PC-3 (cell line): ENCODE measurements around the gene ZFP92. TPM values are rescaled to one million over a fixed set of nuclear protein-coding genes. Genes with fewer than 3 reads are reported as not detected.

Experiments
- ATAC-seq: fragments of 200-7000 bp; cut with Tn5 transposase; 2 replicates; pipeline ENCODE4 v1.9.1; 2020; ENCODE audit warnings: mild to moderate bottlenecking, moderate library complexity
- BruUV-seq: library from RNA; stranded (reverse); fragments of 400-500 nt; replicated peaks from 2 replicates; lab custom pipeline; 2021; lab: Mats Ljungman, UMichigan
- CTCF ChIA-PET: fragments of 300-600 bp; sonication (Branson Sonifier 250); formaldehyde crosslinking; loops from one replicate; lab custom pipeline; 2022; ENCODE audit warnings: antibody characterized with exemption; lab: Charles Lee
- POLR2A ChIA-PET: fragments of 300-600 bp; sonication (Branson Sonifier 250); formaldehyde crosslinking; loops from one replicate; lab custom pipeline; 2022; ENCODE audit warnings: antibody characterized with exemption; ENCODE audit not compliant: unreplicated experiment; lab: Charles Lee
- DNase-seq: peaks from one replicate; pipeline ENCODE4 v3.0.0-alpha.2; 2015
- H2AFZ ChIP-seq: fragments of 300-600 bp; sonication (generic); 2 replicates; pipeline ENCODE4 v1.6.0; 2016; ENCODE audit warnings: antibody characterized with exemption, low read length
- H3F3A ChIP-seq: fragments of 300-600 bp; sonication (generic); one replicate; pipeline ENCODE4 v1.6.0; 2017; ENCODE audit warnings: antibody characterized with exemption, low read length, control low read depth, mild to moderate bottlenecking; ENCODE audit not compliant: unreplicated experiment
- H3K27ac ChIP-seq: fragments of 300-600 bp; sonication (generic); 2 replicates; pipeline ENCODE4 v1.5.1; 2016; ENCODE audit warnings: mild to moderate bottlenecking, low read length
- H3K27me3 ChIP-seq: fragments of 300-600 bp; sonication (generic); 2 replicates; pipeline ENCODE4 v1.6.1; 2016; ENCODE audit warnings: low read length, mixed read lengths
- H3K36me3 ChIP-seq: fragments of 300-600 bp; sonication (generic); 2 replicates; pipeline ENCODE4 v1.6.1; 2016; ENCODE audit warnings: low read depth, mixed run types, low read length, mixed read lengths
- H3K4me1 ChIP-seq: fragments of 300-600 bp; sonication (generic); 2 replicates; pipeline ENCODE4 v1.5.1; 2016; ENCODE audit warnings: low read length; ENCODE audit not compliant: insufficient read depth
- H3K4me2 ChIP-seq: fragments of 300-600 bp; sonication (generic); 2 replicates; pipeline ENCODE4 v1.6.0; 2016; ENCODE audit warnings: low read length
- H3K4me3 ChIP-seq: fragments of 300-600 bp; sonication (generic); 2 replicates; pipeline ENCODE4 v1.5.1; 2016; ENCODE audit warnings: mild to moderate bottlenecking, low read length, mixed read lengths
- H3K79me2 ChIP-seq: fragments of 300-600 bp; sonication (generic); 2 replicates; pipeline ENCODE4 v1.6.1; 2017; ENCODE audit warnings: low read length, mixed read lengths
- H3K9ac ChIP-seq: fragments of 300-600 bp; sonication (generic); 2 replicates; pipeline ENCODE4 v1.6.0; 2016; ENCODE audit warnings: mild to moderate bottlenecking, low read length
- H3K9me2 ChIP-seq: fragments of 300-600 bp; sonication (generic); replicated peaks from 2 replicates; pipeline ENCODE4 v1.6.1; 2016; ENCODE audit warnings: mixed run types, low read length, mixed read lengths
- H3K9me3 ChIP-seq: fragments of 300-600 bp; sonication (generic); 2 replicates; pipeline ENCODE4 v1.6.1; 2016; ENCODE audit warnings: low read length, mixed read lengths
- H4K20me1 ChIP-seq: fragments of 300-600 bp; sonication (generic); 2 replicates; pipeline ENCODE4 v1.6.1; 2016; ENCODE audit warnings: low read length, mixed read lengths
- CTCF ChIP-seq: fragments of 300-600 bp; sonication (generic); conservative IDR thresholded peaks from 2 replicates; pipeline ENCODE4 v1.5.1; 2017; ENCODE audit warnings: antibody characterized with exemption, low read depth, mild to moderate bottlenecking, low read length
- EZH2 ChIP-seq: fragments of 300-600 bp; sonication (generic); IDR thresholded peaks from one replicate; pipeline ENCODE4 v1.6.1; 2017; ENCODE audit warnings: antibody characterized with exemption, mild to moderate bottlenecking, low read length; ENCODE audit not compliant: unreplicated experiment
- EZH2phosphoT487 ChIP-seq: fragments of 300-600 bp; sonication (generic); IDR thresholded peaks from 2 replicates; pipeline ENCODE4 v1.6.1; 2018; ENCODE audit warnings: mild to moderate bottlenecking, antibody characterized with exemption, low read length, borderline replicate concordance
- intact Hi-C: fragments of 100-400 bp; cut with micrococcal nuclease; formaldehyde crosslinking; loops from 2 replicates; pipeline ENCODE4 v1.9.0; 2023
- total RNA-seq: library from RNA; depleted of rRNA; stranded (reverse); fragments of >200 nt; gene quantifications from 2 replicates; pipeline ENCODE4 v1.2.3, GENCODE V29; 2014

ZFP92 gene
- total RNA-seq, 1 experiment from 2014 or later: not detected

- no peak overlapping the region for H3K4me3 ChIP-seq
- BruUV-seq: no TSS peak
- TF ChIP-seq EZH2phosphoT487 (no peak), EZH2 (no peak), CTCF (no peak)
- H3K27me3 ChIP-seq: peaks cover 55% of the 10 kb centered on the region
- ATAC-seq: no peak
- H3K79me2 ChIP-seq: no peaks in the 10 kb centered on the region
- intact Hi-C loops: no loop called here
- H3K4me2 ChIP-seq: no peak overlapping the region
- CTCF ChIA-PET: no interaction called here
- no peaks in the 10 kb centered on the region for H3K4me1 ChIP-seq
- no peak overlapping the region for H2AFZ ChIP-seq
- H3K36me3 ChIP-seq: no peaks in the 10 kb centered on the region
- no peaks in the 10 kb centered on the region for H3F3A ChIP-seq
- no peaks in the 10 kb centered on the region for H4K20me1 ChIP-seq
- POLR2A ChIA-PET: no interaction called here
- H3K27ac ChIP-seq: no peak overlapping the region
- no peak overlapping the region for H3K9ac ChIP-seq
- no peaks in the 10 kb centered on the region for H3K9me2 ChIP-seq
- DNase-seq: no peak
- no peaks in the 10 kb centered on the region for H3K9me3 ChIP-seq
Measured at GRCh38 chrX:153420851-153421599, 9.8 kb downstream of the ZFP92 start.

GRCh38 chrX:153421856-153422255 is 10.6 kb downstream of the ZFP92 start:
- Histone ChIP-seq H3K4me3 (no peak overlapping the region), H3K9ac (no peak overlapping the region), H3K4me1 (no peaks in the 10 kb centered on the region), H3K27ac (no peak overlapping the region), H3K4me2 (no peak overlapping the region), H3K9me3 (no peaks in the 10 kb centered on the region), H4K20me1 (no peaks in the 10 kb centered on the region), H3K9me2 (no peaks in the 10 kb centered on the region), H2AFZ (no peak overlapping the region), H3K27me3 (peaks cover 47% of the 10 kb centered on the region), H3F3A (no peaks in the 10 kb centered on the region), H3K79me2 (no peaks in the 10 kb centered on the region), H3K36me3 (no peaks in the 10 kb centered on the region)
- no peak for ATAC-seq
- ChIA-PET POLR2A (no interaction called here), CTCF (no interaction called here)
- intact Hi-C loops: no loop called here
- no peak for TF ChIP-seq CTCF
- TF ChIP-seq EZH2phosphoT487: no peak
- TF ChIP-seq EZH2: no peak
- BruUV-seq: no TSS peak
- no peak for DNase-seq

- no TSS peak for BruUV-seq
- POLR2A ChIA-PET: no interaction called here
- no peak for ATAC-seq
Measured at GRCh38 chrX:153423652-153424051, 12.4 kb downstream of the ZFP92 start.

More at GRCh38 chrX:153423652-153424051, 12.4 kb downstream of the ZFP92 start:
- Histone ChIP-seq H3K9me3 (no peaks in the 10 kb centered on the region), H2AFZ (no peak overlapping the region), H3K27me3 (peaks cover 43% of the 10 kb centered on the region), H3K4me1 (no peaks in the 10 kb centered on the region), H4K20me1 (no peaks in the 10 kb centered on the region), H3K4me2 (no peak overlapping the region), H3F3A (no peaks in the 10 kb centered on the region), H3K9ac (no peak overlapping the region), H3K36me3 (no peaks in the 10 kb centered on the region), H3K9me2 (no peaks in the 10 kb centered on the region), H3K4me3 (no peak overlapping the region), H3K27ac (no peak overlapping the region), H3K79me2 (no peaks in the 10 kb centered on the region)
- CTCF ChIA-PET: no interaction called here
- intact Hi-C loops: no loop called here
- TF ChIP-seq EZH2: no peak
- TF ChIP-seq CTCF: no peak
- no peak for TF ChIP-seq EZH2phosphoT487
- DNase-seq: no peak
